HCT116 (cell line): ENCODE measurements around the gene SLC35F3. TPM values are rescaled to one million over a fixed set of nuclear protein-coding genes. Genes with fewer than 3 reads are reported as not detected.

Experiments used
- ATAC-seq: fragments of 200-7000 bp; cut with Tn5 transposase; 2 replicates; pipeline ENCODE4 v1.9.1; 2020; ENCODE audit warnings: mild to moderate bottlenecking, moderate library complexity
- BruUV-seq: library from RNA; stranded (reverse); fragments of 400-500 nt; replicated peaks from 2 replicates; lab custom pipeline; 2021; lab: Mats Ljungman, UMichigan
- CTCF ChIA-PET: fragments of 300-600 bp; sonication (Branson Sonifier 250); formaldehyde crosslinking; loops from one replicate; lab custom pipeline; 2021; ENCODE audit warnings: antibody characterized with exemption; lab: Charles Lee
- POLR2A ChIA-PET: fragments of 300-600, 350-600 bp; sonication (Branson Sonifier 250); formaldehyde crosslinking; loops from one replicate; lab custom pipeline; 2021; ENCODE audit warnings: antibody characterized with exemption; lab: Charles Lee
- RAD21 ChIA-PET, 2 experiments: fragments of 300-600 bp; sonication (Branson Sonifier 250); formaldehyde crosslinking; loops; one replicate each; lab custom pipeline; 2023; ENCODE audit warnings: low total read pairs in 2 of 2; ENCODE audit not compliant: uncharacterized antibody in 2 of 2, unreplicated experiment in 2 of 2, low non-redundant PET in 1 of 2; lab: Charles Lee
- DNase-seq: peaks from one replicate; pipeline ENCODE4 v3.0.0-alpha.2; 2010; ENCODE audit warnings: low read depth, low spot score
- H2AFZ ChIP-seq: fragments of 200-600 bp; shearing (Covaris generic), sonication (generic); 2 replicates; pipeline ENCODE4 v1.6.1; 2017; ENCODE audit warnings: low read depth, mixed run types, mixed read lengths, antibody characterized with exemption, low read length; ENCODE audit not compliant: poor library complexity, severe bottlenecking
- H3K27ac ChIP-seq: 2 replicates; pipeline ENCODE4 v1.5.1; 2012; ENCODE audit warnings: low read depth, low read length
- H3K27me3 ChIP-seq: fragments of 200-600 bp; sonication (generic); 2 replicates; pipeline ENCODE4 v1.6.1; 2016; ENCODE audit warnings: mixed run types, low read length, mixed read lengths; ENCODE audit not compliant: insufficient read depth
- H3K36me3 ChIP-seq, 2 experiments: fragments of 200-500 bp in 1 of 2; fragments of 200-600 bp in 1 of 2; sonication (Bioruptor generic) in 1 of 2; sonication (generic) in 1 of 2; 2 replicates each; pipeline versions ENCODE4 v1.5.1 to v1.6.1; 2014 to 2016; ENCODE audit warnings: low read length in 2 of 2, inconsistent platforms in 1 of 2, mixed read lengths in 1 of 2, mixed run types in 1 of 2; ENCODE audit not compliant: insufficient read depth in 2 of 2, control insufficient read depth in 1 of 2
- H3K4me1 ChIP-seq, 2 experiments: fragments of 200-600 bp in 1 of 2; sonication (generic) in 1 of 2; 2 replicates each; pipeline versions ENCODE4 v1.5.1 to v1.6.1; 2012 to 2017; ENCODE audit warnings: low read length in 2 of 2, inconsistent platforms in 1 of 2, mild to moderate bottlenecking in 1 of 2, mixed read lengths in 1 of 2, mixed run types in 1 of 2, moderate library complexity in 1 of 2; ENCODE audit not compliant: insufficient read depth in 2 of 2, control insufficient read depth in 1 of 2
- H3K4me2 ChIP-seq: fragments of 200-600 bp; sonication (generic); 2 replicates; pipeline ENCODE4 v1.6.1; 2017; ENCODE audit warnings: mixed run types, low read length, mixed read lengths
- H3K4me3 ChIP-seq, 2 experiments: fragments of 200-600 bp in 1 of 2; sonication (generic) in 1 of 2; replicated peaks in 1 of 2; 2 replicates each; pipeline ENCODE4 v1.5.1; 2011 to 2016; ENCODE audit warnings: low read length in 2 of 2, control low read depth in 1 of 2, low read depth in 1 of 2, mild to moderate bottlenecking in 1 of 2, mixed read lengths in 1 of 2, mixed run types in 1 of 2
- H3K79me2 ChIP-seq: fragments of 200-600 bp; sonication (generic); 2 replicates; pipeline ENCODE4 v1.6.1; 2017; ENCODE audit warnings: mild to moderate bottlenecking, mixed run types, low read length, moderate library complexity, mixed read lengths; ENCODE audit not compliant: insufficient read depth
- H3K9ac ChIP-seq: fragments of 200-600 bp; sonication (generic); 2 replicates; pipeline ENCODE4 v1.6.1; 2016; ENCODE audit warnings: low read length, mixed read lengths
- H3K9me2 ChIP-seq: fragments of 200-600 bp; sonication (generic), shearing (Covaris generic); 2 replicates; pipeline ENCODE4 v1.6.1; 2017; ENCODE audit warnings: mixed run types, mild to moderate bottlenecking, moderate library complexity; ENCODE audit not compliant: insufficient read depth
- H3K9me3 ChIP-seq, 2 experiments: fragments of 200-500 bp in 1 of 2; fragments of 200-600 bp in 1 of 2; sonication (Bioruptor generic) in 1 of 2; sonication (generic) in 1 of 2; 2 replicates each; pipeline ENCODE4 v1.6.1; 2014 to 2017; ENCODE audit warnings: low read length in 2 of 2, mixed read lengths in 2 of 2, inconsistent platforms in 1 of 2, low read depth in 1 of 2, mild to moderate bottlenecking in 1 of 2, mixed run types in 1 of 2, moderate library complexity in 1 of 2; ENCODE audit not compliant: control insufficient read depth in 1 of 2, insufficient read depth in 1 of 2
- H4K20me1 ChIP-seq: fragments of 200-600 bp; sonication (generic), shearing (Covaris generic); 2 replicates; pipeline ENCODE4 v1.6.1; 2017; ENCODE audit warnings: mixed run types, mild to moderate bottlenecking, moderate library complexity; ENCODE audit not compliant: insufficient read depth
- CBX3 ChIP-seq: IDR thresholded peaks from 2 replicates; pipeline ENCODE4 v1.6.1; 2012; ENCODE audit warnings: low read depth
- CEBPB ChIP-seq: IDR thresholded peaks from 2 replicates; pipeline ENCODE4 v1.6.1; 2012; ENCODE audit warnings: low read depth
- EGR1 ChIP-seq: IDR thresholded peaks from 2 replicates; pipeline ENCODE4 v1.6.1; 2012; ENCODE audit warnings: low read depth
- ELF1 ChIP-seq: IDR thresholded peaks from 2 replicates; pipeline ENCODE4 v1.6.1; 2012; ENCODE audit warnings: low read depth, borderline replicate concordance
- EZH2 ChIP-seq: fragments of 200-600 bp; sonication (generic); IDR thresholded peaks from 2 replicates; pipeline ENCODE4 v1.6.1; 2017; ENCODE audit warnings: antibody characterized with exemption, mixed run types
- POLR2A ChIP-seq: IDR thresholded peaks from 2 replicates; pipeline ENCODE4 v1.7.0; 2011; ENCODE audit warnings: borderline replicate concordance; ENCODE audit not compliant: insufficient read depth, insufficient read length; ENCODE audit errors: extremely low read depth
- POLR2AphosphoS5 ChIP-seq: IDR thresholded peaks from 2 replicates; pipeline ENCODE4 v1.6.1; 2011; ENCODE audit warnings: mild to moderate bottlenecking, low read depth, low read length, moderate library complexity
- SIN3A ChIP-seq: IDR thresholded peaks from 2 replicates; pipeline ENCODE4 v1.6.1; 2012; ENCODE audit warnings: low read depth
- TCF7L2 ChIP-seq: IDR thresholded peaks from 2 replicates; pipeline ENCODE4 v1.7.0; 2011; ENCODE audit warnings: borderline replicate concordance, inconsistent platforms; ENCODE audit not compliant: insufficient read depth, insufficient read length; ENCODE audit errors: extremely low read depth
- ZFX ChIP-seq: fragments of 450-650 bp; IDR thresholded peaks from 2 replicates; pipeline ENCODE4 v1.6.1; 2017
- ZNF274 ChIP-seq: fragments of 200-500 bp; sonication (Bioruptor generic); IDR thresholded peaks from 2 replicates; pipeline ENCODE4 v1.6.1; 2014; ENCODE audit warnings: mild to moderate bottlenecking, low read depth, low read length, inconsistent platforms
- intact Hi-C: fragments of 100-400 bp; cut with micrococcal nuclease; formaldehyde crosslinking; loops from 2 replicates; pipeline ENCODE4 v1.10.0; 2022
- total RNA-seq: library from RNA; stranded (reverse); gene quantifications from one replicate; pipeline ENCODE4 v1.2.1, GENCODE V29; 2021; ENCODE audit not compliant: unreplicated experiment
- TF ChIP-seq, protein P1 (sequence below): IDR thresholded peaks from 2 replicates; pipeline ENCODE4 v1.6.1; 2012; ENCODE audit warnings: low read depth
- TF ChIP-seq, protein P2 (sequence below): IDR thresholded peaks from 2 replicates; pipeline ENCODE4 v1.6.1; 2012
- TF ChIP-seq, protein P3 (sequence below): IDR thresholded peaks from 2 replicates; pipeline ENCODE4 v1.6.1; 2011; ENCODE audit warnings: mild to moderate bottlenecking, low read length, moderate library complexity; ENCODE audit not compliant: insufficient replicate concordance; ENCODE audit errors: extremely low read depth
- TF ChIP-seq, protein P4 (sequence below): IDR thresholded peaks from 2 replicates; pipeline ENCODE4 v1.6.1; 2012

The SLC35F3 gene
- total RNA-seq, 1 experiment from 2014 or later, result 6.4 TPM

DNA sequence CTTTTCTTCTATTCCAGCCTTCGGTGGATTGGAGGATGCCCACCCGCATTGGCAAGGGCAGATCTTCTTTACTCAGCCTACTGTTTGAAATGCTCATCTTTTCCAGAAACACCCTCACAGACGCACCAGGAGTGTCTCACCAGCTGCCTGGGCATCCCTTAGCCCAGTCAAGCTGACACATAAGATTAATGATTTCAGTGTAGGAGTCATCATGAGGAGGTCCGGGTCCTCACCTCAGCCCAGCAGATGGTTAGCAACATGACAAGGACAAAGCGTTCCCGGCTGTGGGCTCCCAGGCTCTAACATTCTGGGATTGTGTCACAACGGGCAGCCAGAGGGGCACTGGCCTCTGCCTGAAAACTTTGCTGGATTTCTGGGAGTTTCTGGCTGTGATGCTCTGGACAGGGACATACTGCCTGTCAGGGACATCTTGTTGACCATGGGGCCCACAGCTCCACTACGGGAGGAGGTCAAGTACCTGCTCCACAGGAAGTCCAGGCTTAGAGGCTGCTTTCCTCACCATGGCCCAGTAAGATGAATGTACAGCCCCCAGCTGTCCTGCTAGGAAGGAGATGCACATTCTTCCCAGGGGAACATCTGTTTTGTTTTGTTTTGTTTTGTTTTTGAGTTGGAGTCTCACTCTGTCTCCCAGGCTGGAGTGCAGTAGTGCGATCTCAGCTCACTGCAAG lies 264.8 kb downstream of the SLC35F3 start:
- Histone ChIP-seq H4K20me1 (no peaks in the 10 kb centered on the region), H3K36me3 (no peaks in the 10 kb centered on the region), H3K27me3 (no peaks in the 10 kb centered on the region), H3K4me3 (no peak overlapping the region), H3K4me2 (no peak overlapping the region), H3K9me2 (no peaks in the 10 kb centered on the region), H3K9ac (no peak overlapping the region), H3K27ac (no peak overlapping the region), H3K9me3 (no peaks in the 10 kb centered on the region), H2AFZ (no peak overlapping the region), H3K4me1 (no peaks in the 10 kb centered on the region; a peak in 1 of 4 replicates), H3K79me2 (no peaks in the 10 kb centered on the region)
- CTCF ChIA-PET, result no interaction called here
- BruUV-seq, result no TSS peak
- RAD21 ChIA-PET, result no interaction called here
- no peak for ATAC-seq
- TF ChIP-seq EGR1 (no peak), TCF7L2 (no peak)
- DNase-seq, result no peak
- intact Hi-C loops, result no loop called here
- POLR2A ChIA-PET, result no interaction called here

DNA sequence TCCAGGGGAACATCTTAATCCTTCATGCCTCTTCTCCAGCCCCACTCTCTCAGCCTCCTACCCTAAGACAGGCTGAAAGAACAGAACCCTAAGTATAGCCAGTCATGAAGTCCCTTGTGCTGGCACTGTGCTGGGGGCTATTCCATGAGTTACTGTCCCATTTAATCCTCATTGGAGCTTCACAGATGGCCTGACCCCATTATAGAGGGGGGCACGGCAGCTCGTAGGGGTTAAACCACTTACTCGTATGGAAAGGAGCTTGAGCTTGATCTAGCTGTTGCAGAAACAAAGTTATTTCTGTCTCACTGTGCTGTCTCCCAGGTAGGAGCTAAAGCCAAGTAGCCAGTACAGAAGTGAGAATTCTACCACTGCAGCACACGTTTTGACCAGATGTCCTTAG lies 265.6 kb downstream of the SLC35F3 start:
- Histone ChIP-seq H3K4me3 (no peak overlapping the region), H3K9me2 (no peaks in the 10 kb centered on the region), H3K79me2 (no peaks in the 10 kb centered on the region), H3K4me2 (no peak overlapping the region), H3K9ac (no peak overlapping the region), H3K4me1 (no peaks in the 10 kb centered on the region), H2AFZ (no peak overlapping the region), H3K27me3 (no peaks in the 10 kb centered on the region), H3K27ac (no peak overlapping the region), H4K20me1 (no peaks in the 10 kb centered on the region), H3K9me3 (no peaks in the 10 kb centered on the region), H3K36me3 (no peaks in the 10 kb centered on the region)
- BruUV-seq, result no TSS peak
- ATAC-seq (no peak), DNase-seq (no peak)
- TF ChIP-seq EGR1 (no peak), CBX3 (no peak), POLR2A (no peak), POLR2AphosphoS5 (no peak), ELF1 (no peak), SIN3A (no peak), EZH2 (no peak), CEBPB (no peak), ZNF274 (no peak), TCF7L2 (no peak), ZFX (no peak)
- TF ChIP-seq, protein P1, sequence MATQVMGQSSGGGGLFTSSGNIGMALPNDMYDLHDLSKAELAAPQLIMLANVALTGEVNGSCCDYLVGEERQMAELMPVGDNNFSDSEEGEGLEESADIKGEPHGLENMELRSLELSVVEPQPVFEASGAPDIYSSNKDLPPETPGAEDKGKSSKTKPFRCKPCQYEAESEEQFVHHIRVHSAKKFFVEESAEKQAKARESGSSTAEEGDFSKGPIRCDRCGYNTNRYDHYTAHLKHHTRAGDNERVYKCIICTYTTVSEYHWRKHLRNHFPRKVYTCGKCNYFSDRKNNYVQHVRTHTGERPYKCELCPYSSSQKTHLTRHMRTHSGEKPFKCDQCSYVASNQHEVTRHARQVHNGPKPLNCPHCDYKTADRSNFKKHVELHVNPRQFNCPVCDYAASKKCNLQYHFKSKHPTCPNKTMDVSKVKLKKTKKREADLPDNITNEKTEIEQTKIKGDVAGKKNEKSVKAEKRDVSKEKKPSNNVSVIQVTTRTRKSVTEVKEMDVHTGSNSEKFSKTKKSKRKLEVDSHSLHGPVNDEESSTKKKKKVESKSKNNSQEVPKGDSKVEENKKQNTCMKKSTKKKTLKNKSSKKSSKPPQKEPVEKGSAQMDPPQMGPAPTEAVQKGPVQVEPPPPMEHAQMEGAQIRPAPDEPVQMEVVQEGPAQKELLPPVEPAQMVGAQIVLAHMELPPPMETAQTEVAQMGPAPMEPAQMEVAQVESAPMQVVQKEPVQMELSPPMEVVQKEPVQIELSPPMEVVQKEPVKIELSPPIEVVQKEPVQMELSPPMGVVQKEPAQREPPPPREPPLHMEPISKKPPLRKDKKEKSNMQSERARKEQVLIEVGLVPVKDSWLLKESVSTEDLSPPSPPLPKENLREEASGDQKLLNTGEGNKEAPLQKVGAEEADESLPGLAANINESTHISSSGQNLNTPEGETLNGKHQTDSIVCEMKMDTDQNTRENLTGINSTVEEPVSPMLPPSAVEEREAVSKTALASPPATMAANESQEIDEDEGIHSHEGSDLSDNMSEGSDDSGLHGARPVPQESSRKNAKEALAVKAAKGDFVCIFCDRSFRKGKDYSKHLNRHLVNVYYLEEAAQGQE, result no peak
- TF ChIP-seq, protein P2, sequence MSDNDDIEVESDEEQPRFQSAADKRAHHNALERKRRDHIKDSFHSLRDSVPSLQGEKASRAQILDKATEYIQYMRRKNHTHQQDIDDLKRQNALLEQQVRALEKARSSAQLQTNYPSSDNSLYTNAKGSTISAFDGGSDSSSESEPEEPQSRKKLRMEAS, result no peak
- TF ChIP-seq, protein P3, sequence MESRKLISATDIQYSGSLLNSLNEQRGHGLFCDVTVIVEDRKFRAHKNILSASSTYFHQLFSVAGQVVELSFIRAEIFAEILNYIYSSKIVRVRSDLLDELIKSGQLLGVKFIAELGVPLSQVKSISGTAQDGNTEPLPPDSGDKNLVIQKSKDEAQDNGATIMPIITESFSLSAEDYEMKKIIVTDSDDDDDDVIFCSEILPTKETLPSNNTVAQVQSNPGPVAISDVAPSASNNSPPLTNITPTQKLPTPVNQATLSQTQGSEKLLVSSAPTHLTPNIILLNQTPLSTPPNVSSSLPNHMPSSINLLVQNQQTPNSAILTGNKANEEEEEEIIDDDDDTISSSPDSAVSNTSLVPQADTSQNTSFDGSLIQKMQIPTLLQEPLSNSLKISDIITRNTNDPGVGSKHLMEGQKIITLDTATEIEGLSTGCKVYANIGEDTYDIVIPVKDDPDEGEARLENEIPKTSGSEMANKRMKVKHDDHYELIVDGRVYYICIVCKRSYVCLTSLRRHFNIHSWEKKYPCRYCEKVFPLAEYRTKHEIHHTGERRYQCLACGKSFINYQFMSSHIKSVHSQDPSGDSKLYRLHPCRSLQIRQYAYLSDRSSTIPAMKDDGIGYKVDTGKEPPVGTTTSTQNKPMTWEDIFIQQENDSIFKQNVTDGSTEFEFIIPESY, result no peak
- TF ChIP-seq, protein P4, sequence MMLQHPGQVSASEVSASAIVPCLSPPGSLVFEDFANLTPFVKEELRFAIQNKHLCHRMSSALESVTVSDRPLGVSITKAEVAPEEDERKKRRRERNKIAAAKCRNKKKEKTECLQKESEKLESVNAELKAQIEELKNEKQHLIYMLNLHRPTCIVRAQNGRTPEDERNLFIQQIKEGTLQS, result no peak
- ChIA-PET RAD21 (no interaction called here), POLR2A (no interaction called here), CTCF (no interaction called here)
- intact Hi-C loops, result no loop called here
